WTC11 (cell line): ENCODE data around the gene RRBP1. TPM values are rescaled to one million over a fixed set of nuclear protein-coding genes. Genes with fewer than 3 reads are reported as not detected.

ENCODE experiments used
- ATAC-seq: fragments of 200-7000 bp; cut with Tn5 transposase; 2 replicates; pipeline ENCODE4 v1.10.0; 2021; ENCODE audit warnings: mild to moderate bottlenecking, moderate library complexity
- CTCF ChIA-PET: fragments of 300-600 bp; sonication (Branson Sonifier 250); formaldehyde crosslinking; loops from one replicate; lab custom pipeline; 2021; ENCODE audit warnings: antibody characterized with exemption; lab: Charles Lee
- POLR2A ChIA-PET: fragments of 350-600 bp; sonication (Branson Sonifier 250); formaldehyde crosslinking; loops from one replicate; lab custom pipeline; 2021; ENCODE audit warnings: antibody characterized with exemption; lab: Charles Lee
- DNase-seq: peaks from one replicate; pipeline ENCODE4 v3.0.0; 2021; ENCODE audit warnings: low spot score
- H3K27ac Mint-ChIP-seq: 2 replicates; pipeline ENCODE4 v1.8.0; 2021; ENCODE audit warnings: mixed read lengths
- H3K27me3 Mint-ChIP-seq: 2 replicates; pipeline ENCODE4 v1.8.0; 2021; ENCODE audit warnings: low read depth, mild to moderate bottlenecking, moderate library complexity, mixed read lengths
- H3K36me3 Mint-ChIP-seq: 2 replicates; pipeline ENCODE4 v1.8.0; 2021; ENCODE audit warnings: mixed read lengths
- H3K4me1 Mint-ChIP-seq: 2 replicates; pipeline ENCODE4 v1.8.0; 2022; ENCODE audit warnings: mixed read lengths
- H3K4me3 Mint-ChIP-seq: 2 replicates; pipeline ENCODE4 v1.8.0; 2021; ENCODE audit warnings: mild to moderate bottlenecking, moderate library complexity, mixed read lengths
- H3K9me3 Mint-ChIP-seq: 2 replicates; pipeline ENCODE4 v1.8.0; 2021; ENCODE audit warnings: mixed read lengths
- ATF1 ChIP-seq: sonication (generic); formaldehyde crosslinking; IDR thresholded peaks from 2 replicates; pipeline ENCODE4 v1.8.1; 2023; ENCODE audit warnings: mild to moderate bottlenecking, moderate library complexity, missing genetic modification reagents
- ATF6 ChIP-seq: sonication (generic); formaldehyde crosslinking; IDR thresholded peaks from 2 replicates; pipeline ENCODE4 v1.8.1; 2023; ENCODE audit warnings: mild to moderate bottlenecking, missing genetic modification reagents
- FOXJ3 ChIP-seq: sonication (generic); formaldehyde crosslinking; IDR thresholded peaks from 2 replicates; pipeline ENCODE4 v1.9.0; 2021; ENCODE audit warnings: missing genetic modification reagents, mild to moderate bottlenecking, borderline replicate concordance
- HMGXB4 ChIP-seq: sonication (generic); formaldehyde crosslinking; IDR thresholded peaks from 2 replicates; pipeline ENCODE4 v1.8.1; 2023; ENCODE audit warnings: mild to moderate bottlenecking, moderate library complexity, missing genetic modification reagents
- JUN ChIP-seq: sonication (generic); formaldehyde crosslinking; IDR thresholded peaks from 2 replicates; pipeline ENCODE4 v1.8.0; 2023; ENCODE audit warnings: mild to moderate bottlenecking, missing genetic modification reagents
- MXD4 ChIP-seq: fragments of 250-450 bp; sonication (Bioruptor Pico); IDR thresholded peaks from 2 replicates; pipeline ENCODE4 v1.8.0; 2021; ENCODE audit warnings: mild to moderate bottlenecking, moderate library complexity, borderline replicate concordance
- PRRX2 ChIP-seq: fragments of 250-450 bp; sonication (Bioruptor Pico); IDR thresholded peaks from 2 replicates; pipeline ENCODE4 v1.8.0; 2021; ENCODE audit warnings: mild to moderate bottlenecking
- RORB ChIP-seq: fragments of 250-450 bp; sonication (Bioruptor Pico); IDR thresholded peaks from 2 replicates; pipeline ENCODE4 v1.9.0; 2021; ENCODE audit warnings: mild to moderate bottlenecking
- SMAD3 ChIP-seq: sonication (generic); formaldehyde crosslinking; IDR thresholded peaks from 2 replicates; pipeline ENCODE4 v1.8.0; 2022; ENCODE audit warnings: missing genetic modification reagents, mild to moderate bottlenecking, borderline replicate concordance
- TCF7 ChIP-seq: sonication (generic); formaldehyde crosslinking; IDR thresholded peaks from 2 replicates; pipeline ENCODE4 v1.8.0; 2022; ENCODE audit warnings: mild to moderate bottlenecking, low read depth, missing genetic modification reagents, moderate library complexity
- ZNF219 ChIP-seq: sonication (generic); formaldehyde crosslinking; IDR thresholded peaks from 2 replicates; pipeline ENCODE4 v1.8.0; 2023; ENCODE audit warnings: missing genetic modification reagents, mild to moderate bottlenecking, borderline replicate concordance
- ZNF232 ChIP-seq: sonication (generic); formaldehyde crosslinking; IDR thresholded peaks from 2 replicates; pipeline ENCODE4 v1.8.0; 2022; ENCODE audit warnings: mild to moderate bottlenecking, missing genetic modification reagents
- ZNF281 ChIP-seq: sonication (generic); formaldehyde crosslinking; IDR thresholded peaks from 2 replicates; pipeline ENCODE4 v1.8.0; 2023; ENCODE audit warnings: mild to moderate bottlenecking, missing genetic modification reagents
- ZNF425 ChIP-seq: fragments of 250-450 bp; sonication (Bioruptor Pico); conservative IDR thresholded peaks from 2 replicates; pipeline ENCODE4 v1.9.0; 2021; ENCODE audit warnings: mild to moderate bottlenecking
- total RNA-seq: library from RNA; stranded (reverse); gene quantifications from 3 replicates; pipeline ENCODE4 v1.2.3, GENCODE V29; 2021
- TF ChIP-seq, protein P1 (sequence below): sonication (generic); formaldehyde crosslinking; conservative IDR thresholded peaks from 2 replicates; pipeline ENCODE4 v1.8.1; 2023; ENCODE audit warnings: mild to moderate bottlenecking, low read depth, missing genetic modification reagents, moderate library complexity
- TF ChIP-seq, protein P2 (sequence below): sonication (generic); formaldehyde crosslinking; IDR thresholded peaks from 2 replicates; pipeline ENCODE4 v1.8.1; 2023; ENCODE audit warnings: mild to moderate bottlenecking, missing genetic modification reagents, moderate library complexity
- TF ChIP-seq, protein P3 (sequence below): sonication (generic); formaldehyde crosslinking; IDR thresholded peaks from 2 replicates; pipeline ENCODE4 v1.8.0; 2022; ENCODE audit warnings: mild to moderate bottlenecking, missing genetic modification reagents

RRBP1 gene
- total RNA-seq, 1 experiment from 2014 or later, result 171 TPM

DNA sequence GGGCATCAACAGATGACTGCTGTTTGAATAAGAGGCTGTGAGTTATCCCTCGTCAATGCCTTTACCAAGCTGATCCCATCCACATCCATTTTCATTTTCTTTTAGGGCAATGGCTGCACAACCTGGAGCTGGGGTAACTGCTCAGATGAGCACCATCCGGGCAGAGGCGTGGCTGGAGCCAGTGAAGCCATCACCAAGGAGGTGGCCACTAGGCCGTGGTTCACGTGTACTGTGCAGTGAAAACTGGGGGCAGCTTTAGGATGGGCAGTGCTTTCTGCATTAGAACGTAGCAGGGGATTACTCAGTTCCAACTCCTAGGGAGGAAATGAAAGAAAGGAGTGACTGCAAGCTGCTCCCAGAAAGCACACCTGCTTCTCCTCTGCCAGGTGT, 51.2 kb downstream of the RRBP1 start:
- Mint-ChIP-seq H3K27me3 (no peaks in the 10 kb centered on the region), H3K4me1 (no peaks in the 10 kb centered on the region), H3K36me3 (peaks cover 58% of the 10 kb centered on the region), H3K9me3 (no peaks in the 10 kb centered on the region), H3K4me3 (no peak overlapping the region)
- ChIA-PET CTCF (interaction anchor here (1.6 kb wide), 1 partner anchor 19 kb away, joined by 5 read pairs; no protein-coding TSS in a partner anchor), POLR2A (interaction anchor here (0.5 kb wide), 1 partner anchor 72 kb away, joined by 3 read pairs; no protein-coding TSS in a partner anchor)
- ATAC-seq (no peak), DNase-seq (no peak)
- TF ChIP-seq FOXJ3 (CRISPR knock-in tag) (no peak), SMAD3 (CRISPR knock-in tag) (no peak), HMGXB4 (CRISPR knock-in tag) (no peak), ZNF232 (CRISPR knock-in tag) (no peak), TCF7 (no peak), ZNF219 (CRISPR knock-in tag) (no peak), MXD4 (CRISPR knock-in tag) (no peak), JUN (CRISPR knock-in tag) (no peak), ATF1 (CRISPR knock-in tag) (no peak), ZNF281 (CRISPR knock-in tag) (no peak), ZNF425 (CRISPR knock-in tag) (no peak), RORB (CRISPR knock-in tag) (no peak), PRRX2 (CRISPR knock-in tag) (no peak), ATF6 (CRISPR knock-in tag) (no peak)
- TF ChIP-seq, protein P1, sequence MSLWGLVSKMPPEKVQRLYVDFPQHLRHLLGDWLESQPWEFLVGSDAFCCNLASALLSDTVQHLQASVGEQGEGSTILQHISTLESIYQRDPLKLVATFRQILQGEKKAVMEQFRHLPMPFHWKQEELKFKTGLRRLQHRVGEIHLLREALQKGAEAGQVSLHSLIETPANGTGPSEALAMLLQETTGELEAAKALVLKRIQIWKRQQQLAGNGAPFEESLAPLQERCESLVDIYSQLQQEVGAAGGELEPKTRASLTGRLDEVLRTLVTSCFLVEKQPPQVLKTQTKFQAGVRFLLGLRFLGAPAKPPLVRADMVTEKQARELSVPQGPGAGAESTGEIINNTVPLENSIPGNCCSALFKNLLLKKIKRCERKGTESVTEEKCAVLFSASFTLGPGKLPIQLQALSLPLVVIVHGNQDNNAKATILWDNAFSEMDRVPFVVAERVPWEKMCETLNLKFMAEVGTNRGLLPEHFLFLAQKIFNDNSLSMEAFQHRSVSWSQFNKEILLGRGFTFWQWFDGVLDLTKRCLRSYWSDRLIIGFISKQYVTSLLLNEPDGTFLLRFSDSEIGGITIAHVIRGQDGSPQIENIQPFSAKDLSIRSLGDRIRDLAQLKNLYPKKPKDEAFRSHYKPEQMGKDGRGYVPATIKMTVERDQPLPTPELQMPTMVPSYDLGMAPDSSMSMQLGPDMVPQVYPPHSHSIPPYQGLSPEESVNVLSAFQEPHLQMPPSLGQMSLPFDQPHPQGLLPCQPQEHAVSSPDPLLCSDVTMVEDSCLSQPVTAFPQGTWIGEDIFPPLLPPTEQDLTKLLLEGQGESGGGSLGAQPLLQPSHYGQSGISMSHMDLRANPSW (CRISPR knock-in tag), result no peak
- TF ChIP-seq, protein P2, sequence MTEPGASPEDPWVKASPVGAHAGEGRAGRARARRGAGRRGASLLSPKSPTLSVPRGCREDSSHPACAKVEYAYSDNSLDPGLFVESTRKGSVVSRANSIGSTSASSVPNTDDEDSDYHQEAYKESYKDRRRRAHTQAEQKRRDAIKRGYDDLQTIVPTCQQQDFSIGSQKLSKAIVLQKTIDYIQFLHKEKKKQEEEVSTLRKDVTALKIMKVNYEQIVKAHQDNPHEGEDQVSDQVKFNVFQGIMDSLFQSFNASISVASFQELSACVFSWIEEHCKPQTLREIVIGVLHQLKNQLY, result no peak
- TF ChIP-seq, protein P3, sequence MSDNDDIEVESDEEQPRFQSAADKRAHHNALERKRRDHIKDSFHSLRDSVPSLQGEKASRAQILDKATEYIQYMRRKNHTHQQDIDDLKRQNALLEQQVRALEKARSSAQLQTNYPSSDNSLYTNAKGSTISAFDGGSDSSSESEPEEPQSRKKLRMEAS (CRISPR knock-in tag), result no peak
- TF ChIP-seq, all 79 proteins: peak for 0
- no peak overlapping the region for H3K27ac Mint-ChIP-seq
